Mammary epithelial cell (primary cell): Measurements from ENCODE around the gene ALG9.
A peak's percentile ranks its signal among the peaks of the same experiment; 100 is the strongest.

Experiments
- EZH2 ChIP-seq: IDR thresholded peaks from 2 replicates; pipeline ENCODE4 v1.6.1; 2012; ENCODE audit warnings: low read length, inconsistent platforms, borderline replicate concordance
- TF ChIP-seq, protein P1 (sequence below), 2 donors: IDR thresholded peaks in 1 of 2; conservative IDR thresholded peaks in 1 of 2; 2 replicates each; pipeline ENCODE4 v1.5.1; 2011 to 2012; ENCODE audit warnings: inconsistent platforms in 2 of 2, low read length in 2 of 2, mild to moderate bottlenecking in 2 of 2, control low read depth in 1 of 2, low read depth in 1 of 2; ENCODE audit not compliant: insufficient read depth in 1 of 2; ENCODE audit errors: extremely low read depth in 1 of 2

DNA sequence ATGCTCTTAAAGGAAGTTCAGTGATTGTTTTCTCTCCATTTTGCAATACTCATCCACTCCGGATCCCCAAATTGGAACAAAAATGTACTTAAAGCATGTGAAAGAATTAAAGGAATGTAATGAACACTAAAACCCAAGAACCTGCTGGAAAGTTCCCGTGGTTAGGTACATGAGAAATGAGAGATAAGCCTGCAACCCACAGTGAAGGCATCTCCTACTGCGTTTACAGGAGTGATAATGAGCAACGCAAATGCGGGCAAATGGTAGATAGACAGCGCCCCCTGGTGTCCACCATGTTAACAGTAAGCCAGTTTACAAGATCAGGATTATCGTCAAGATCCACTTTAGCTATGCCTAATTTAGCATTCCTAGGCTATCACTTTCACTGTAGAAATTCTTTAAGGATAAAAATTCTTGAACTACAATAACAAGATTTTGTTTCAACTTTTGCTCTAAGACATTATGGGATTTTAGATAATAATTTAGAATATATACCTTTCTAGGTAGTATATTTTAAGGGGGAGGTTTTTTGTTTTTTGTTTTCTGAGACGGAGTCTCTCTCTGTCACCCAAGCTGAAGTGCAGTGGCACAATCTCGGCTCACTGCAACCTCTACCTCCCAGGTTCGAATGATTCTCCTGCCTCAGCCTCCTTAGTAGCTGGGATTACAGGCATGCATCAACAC lies 29.9 kb downstream of the ALG9 start:
- TF ChIP-seq, protein P1, sequence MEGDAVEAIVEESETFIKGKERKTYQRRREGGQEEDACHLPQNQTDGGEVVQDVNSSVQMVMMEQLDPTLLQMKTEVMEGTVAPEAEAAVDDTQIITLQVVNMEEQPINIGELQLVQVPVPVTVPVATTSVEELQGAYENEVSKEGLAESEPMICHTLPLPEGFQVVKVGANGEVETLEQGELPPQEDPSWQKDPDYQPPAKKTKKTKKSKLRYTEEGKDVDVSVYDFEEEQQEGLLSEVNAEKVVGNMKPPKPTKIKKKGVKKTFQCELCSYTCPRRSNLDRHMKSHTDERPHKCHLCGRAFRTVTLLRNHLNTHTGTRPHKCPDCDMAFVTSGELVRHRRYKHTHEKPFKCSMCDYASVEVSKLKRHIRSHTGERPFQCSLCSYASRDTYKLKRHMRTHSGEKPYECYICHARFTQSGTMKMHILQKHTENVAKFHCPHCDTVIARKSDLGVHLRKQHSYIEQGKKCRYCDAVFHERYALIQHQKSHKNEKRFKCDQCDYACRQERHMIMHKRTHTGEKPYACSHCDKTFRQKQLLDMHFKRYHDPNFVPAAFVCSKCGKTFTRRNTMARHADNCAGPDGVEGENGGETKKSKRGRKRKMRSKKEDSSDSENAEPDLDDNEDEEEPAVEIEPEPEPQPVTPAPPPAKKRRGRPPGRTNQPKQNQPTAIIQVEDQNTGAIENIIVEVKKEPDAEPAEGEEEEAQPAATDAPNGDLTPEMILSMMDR (conservative IDR thresholded peaks at IDR 0.05 in 1 of 2, IDR thresholded peaks at IDR 0.05 in 1 of 2; ENCODE audit: extremely low read depth in 1 of 2, insufficient read depth in 1 of 2, low read depth in 1 of 2, low read length in 2 of 2): peak; percentile 87 to 88
- TF ChIP-seq EZH2: no peak
